ENCODE data around the gene SCIN.

- no peak for TF ChIP-seq POLR2A (IDR thresholded peaks at IDR 0.05)
- TF ChIP-seq CTCF (IDR thresholded peaks at IDR 0.05): no peak
These were observed 49.0 kb downstream of the SCIN start for GRCh38 chr7:12619461-12620069.

All from Peyer's patch (tissue), 4 donors.